A204.1 (cell line): ENCODE results near the gene WAC.
"Not testable (repeated sequence)": the region's sequence is repeated elsewhere in the genome, so short reads cannot be mapped to it uniquely, and the experiment has no call there.

Source experiments
- FAIRE-seq: peaks from 2 replicates; lab custom pipeline; 2012; peaks lifted over from hg19 to GRCh38; lab: Jason Lieb, UNC

Gene WAC

DNA sequence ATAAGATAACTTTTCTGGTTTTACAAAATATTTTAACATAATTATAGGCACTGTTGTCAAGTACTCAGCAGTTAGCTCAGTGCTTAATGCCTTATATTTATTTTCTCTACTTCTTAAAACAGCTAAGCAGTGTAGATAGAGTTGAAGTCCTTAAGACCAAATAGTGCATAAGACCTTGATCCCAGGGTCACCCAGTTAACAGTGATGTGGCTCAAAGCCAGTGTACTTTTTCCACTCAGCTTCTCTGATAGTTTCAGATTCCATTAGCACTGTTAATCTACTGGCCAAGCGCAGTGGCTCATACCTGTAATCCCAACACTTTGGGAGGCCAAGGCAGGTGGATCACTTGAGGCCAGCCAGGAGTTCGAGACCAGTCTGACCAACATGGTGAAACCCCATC lies 83.6 kb downstream of the WAC start:
- FAIRE-seq: no peak

GRCh38 chr10:28619455-28619854 lies 86.5 kb downstream of the WAC start:
- FAIRE-seq: no peak

- FAIRE-seq: no peak
Observed at GRCh38 chr10:28620251-28620650, 87.3 kb downstream of the WAC start.

GRCh38 chr10:28623483-28623882 lies 90.6 kb downstream of the WAC start:
- FAIRE-seq: no peak

DNA sequence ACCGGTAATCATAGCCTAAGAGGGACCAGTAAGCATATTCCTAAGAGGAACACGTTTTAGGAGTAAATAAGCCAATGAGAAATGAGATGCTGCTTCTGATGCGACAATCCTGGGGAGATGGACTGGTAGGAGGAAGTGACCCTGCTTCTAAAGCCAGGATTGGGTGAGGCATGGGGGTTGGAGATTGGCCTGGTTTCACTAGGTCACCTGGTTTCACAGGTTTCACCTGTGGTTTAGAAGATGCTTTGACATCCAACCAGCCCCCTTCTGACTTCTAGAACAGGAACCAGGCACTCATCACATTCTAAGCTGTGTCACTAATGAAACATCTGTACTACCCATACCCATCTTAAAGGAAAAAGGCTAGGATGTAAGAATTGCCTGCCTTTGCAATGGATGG lies 91.4 kb downstream of the WAC start:
- no peak for FAIRE-seq

DNA sequence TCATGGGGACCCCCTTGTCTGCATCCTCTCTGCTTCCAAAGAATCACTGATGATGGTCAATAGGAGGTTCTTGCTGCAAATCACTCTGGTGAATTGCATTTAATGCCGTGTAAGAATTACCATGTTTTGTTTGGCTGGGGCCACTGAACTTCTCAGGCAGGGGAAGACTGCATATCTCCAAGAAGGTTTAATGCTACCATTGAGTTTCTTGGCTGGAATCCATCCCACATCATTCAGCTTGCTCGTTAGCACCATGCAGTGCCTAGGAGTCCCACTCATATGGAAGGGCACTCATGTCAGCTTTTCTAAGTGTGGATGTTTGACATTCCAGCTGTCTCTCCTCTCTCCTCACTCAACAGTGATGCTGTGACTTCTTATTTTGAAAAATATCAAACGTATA lies 94.2 kb downstream of the WAC start:
- no peak for FAIRE-seq

- peak; percentile 69 for FAIRE-seq
Observed at GRCh38 chr10:28628184-28628893, 95.4 kb downstream of the WAC start.

GRCh38 chr10:28631896-28632583 lies 99.1 kb downstream of the WAC start:
- no peak for FAIRE-seq

DNA sequence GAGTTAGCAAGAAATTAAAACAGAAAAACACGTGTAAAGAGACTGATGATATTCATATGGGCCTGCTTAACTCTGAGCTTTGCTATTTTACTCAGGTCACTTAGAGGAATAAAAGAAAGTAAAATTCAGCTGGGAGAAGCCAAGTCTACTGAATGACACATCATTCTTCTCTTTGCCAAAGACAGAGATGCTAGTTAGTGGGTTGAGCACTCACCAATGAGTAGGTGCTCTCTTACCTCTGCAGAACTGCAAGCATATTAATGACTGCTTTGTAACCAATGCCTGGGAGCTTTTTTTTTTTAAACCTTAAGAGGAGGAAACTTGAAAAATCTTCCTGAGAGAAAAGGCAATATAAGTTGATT lies 99.6 kb downstream of the WAC start:
- FAIRE-seq: no peak

DNA sequence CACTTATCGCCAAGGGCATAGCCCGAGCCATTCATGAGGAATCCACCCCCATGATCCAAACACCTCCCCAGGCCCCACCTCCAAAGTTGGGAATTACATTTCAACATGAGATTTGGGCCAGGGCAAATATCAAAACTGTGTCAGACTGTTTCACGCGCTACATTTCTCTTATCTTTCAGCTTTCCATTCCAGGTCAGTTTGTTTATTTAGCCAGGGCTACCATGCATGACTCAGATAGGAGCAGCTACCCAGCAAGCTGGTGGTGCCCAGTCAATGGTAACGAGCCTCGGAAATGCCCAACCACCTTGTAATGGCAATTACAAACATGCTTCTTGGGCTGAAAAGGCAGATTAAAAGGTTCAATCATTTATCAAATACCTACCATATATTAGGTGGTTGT lies 100.8 kb downstream of the WAC start:
- no peak for FAIRE-seq

DNA sequence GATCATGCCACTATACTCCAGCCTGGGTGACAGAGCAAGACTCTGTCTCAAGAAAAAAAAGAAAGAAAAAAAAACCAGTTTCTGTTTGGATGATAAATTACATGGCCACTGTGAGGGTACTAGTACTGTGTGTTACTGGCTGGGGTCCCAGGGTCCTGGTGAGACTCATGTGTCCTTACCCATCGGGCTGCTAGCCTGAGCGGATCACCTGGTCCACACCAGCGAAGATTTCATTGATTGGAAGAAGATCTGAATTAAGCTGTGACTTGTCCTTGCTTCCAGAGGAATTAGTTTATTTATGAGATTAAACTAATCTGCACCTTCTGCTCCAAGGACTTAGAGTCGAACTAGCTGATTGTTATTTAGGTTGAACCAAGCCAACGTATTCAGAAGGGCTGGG lies 104.4 kb downstream of the WAC start:
- no peak for FAIRE-seq

DNA sequence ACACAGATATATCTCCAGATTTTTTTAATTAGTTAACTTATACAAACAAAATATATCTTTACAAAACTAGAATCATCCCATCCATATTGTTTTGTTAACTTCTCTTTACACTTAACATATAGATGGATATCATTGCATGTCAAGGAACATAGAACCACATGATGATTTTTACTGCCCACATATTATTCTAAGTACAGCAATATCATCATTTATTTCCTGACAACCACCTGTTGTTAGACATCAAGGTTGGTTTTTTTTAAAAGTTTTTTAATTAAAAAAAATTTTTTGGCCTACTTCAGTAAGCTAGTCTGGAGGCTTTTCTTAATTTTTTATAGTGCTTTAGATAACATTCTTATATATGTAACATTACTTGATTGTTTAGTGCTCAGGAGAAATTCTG lies 105.5 kb downstream of the WAC start:
- no peak for FAIRE-seq

DNA sequence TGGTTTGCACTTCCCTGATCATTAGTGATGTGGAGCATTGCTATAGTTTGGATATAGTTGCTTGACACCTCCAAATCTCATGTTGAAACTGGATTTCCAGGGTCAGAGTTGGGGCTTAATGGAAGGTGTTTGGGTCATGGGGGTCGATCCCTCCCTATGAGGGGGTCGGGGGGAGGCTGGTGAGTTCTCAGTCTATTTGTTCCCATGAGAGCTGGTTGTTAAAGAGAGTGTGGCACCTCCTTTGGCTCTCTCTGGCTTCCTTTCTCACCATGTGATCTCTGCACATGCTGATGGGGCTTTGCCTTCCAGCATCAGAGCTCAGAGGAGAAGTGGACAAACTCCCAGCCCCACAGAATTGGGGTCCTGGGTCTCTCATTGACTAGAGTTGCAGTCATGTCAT lies 107.6 kb downstream of the WAC start:
- no peak for FAIRE-seq

DNA sequence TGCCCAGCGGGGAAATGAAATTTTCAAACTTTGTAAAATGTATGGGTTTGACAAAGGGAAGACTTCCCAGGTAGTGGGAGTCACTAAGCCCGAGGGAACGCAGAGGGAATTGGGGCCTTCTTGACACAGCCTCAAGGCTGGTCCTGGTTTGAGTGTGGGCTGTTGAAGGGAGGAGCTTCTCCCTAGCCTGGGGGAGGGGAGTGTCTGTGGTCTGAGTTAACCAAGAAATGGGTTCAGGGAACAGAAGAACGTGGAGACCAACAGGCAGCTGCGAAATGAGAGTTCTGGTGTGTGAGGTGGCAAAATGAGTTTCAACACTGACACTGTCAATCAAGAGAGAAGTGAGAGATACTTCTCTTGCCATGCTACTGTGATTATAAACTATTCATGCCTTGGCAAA lies 111.7 kb downstream of the WAC start:
- no peak for FAIRE-seq

DNA sequence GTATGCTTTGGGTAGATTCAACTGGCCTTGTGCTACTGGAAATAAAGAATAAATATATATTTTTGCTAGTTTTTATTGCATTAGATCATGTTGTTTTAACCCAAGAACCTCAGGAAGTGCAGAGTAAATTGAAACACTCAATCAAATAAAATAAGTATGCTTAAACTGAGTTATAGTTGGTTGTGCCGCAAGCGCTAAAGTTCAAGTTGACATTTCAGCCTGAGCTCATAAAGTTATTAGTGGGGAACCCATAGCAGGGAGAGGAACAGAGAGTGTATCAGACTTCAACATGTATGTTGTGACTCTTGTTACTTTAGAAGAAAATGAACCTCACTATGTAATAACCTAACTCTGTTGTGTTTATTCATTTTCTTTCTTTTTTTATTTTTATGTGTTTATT lies 119.2 kb downstream of the WAC start:
- FAIRE-seq: no peak

DNA sequence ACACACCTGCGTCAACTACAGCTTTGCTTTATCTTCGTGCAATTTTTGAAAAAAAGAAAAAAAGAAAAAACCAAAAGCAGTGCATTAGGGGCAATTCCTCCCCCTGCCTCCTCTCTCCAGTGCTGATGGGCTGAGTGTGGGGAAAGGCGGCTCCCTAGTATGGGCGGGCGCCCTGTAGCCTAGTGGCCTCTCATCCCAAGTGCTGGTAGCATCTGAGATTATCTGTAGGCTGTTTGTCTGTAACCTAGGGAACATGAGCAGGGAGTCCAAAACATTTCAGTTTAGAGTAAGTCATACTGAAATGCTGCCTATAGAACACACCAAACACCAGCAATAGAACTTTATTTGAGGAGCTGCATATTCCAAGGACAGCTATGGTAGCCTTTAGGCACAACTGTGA lies 119.8 kb downstream of the WAC start:
- FAIRE-seq: no peak

DNA sequence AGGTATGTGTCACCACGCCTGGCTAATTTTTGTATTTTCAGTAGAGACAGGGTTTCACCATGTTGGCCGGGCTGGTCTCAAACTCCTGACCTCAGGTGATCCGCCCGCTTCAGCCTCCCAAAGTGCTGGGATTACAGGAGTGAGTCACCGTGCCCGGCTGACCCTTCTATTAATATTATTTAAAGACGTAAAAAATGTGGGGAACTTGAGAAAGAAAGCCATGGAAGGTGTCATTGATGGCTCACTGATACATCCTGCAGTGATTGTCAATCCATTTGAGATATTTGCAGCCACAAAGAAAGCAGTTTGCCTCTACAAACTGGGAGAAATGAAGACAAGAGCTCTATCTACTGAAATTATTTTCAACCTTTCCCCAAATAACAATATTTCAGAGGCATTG lies 125.9 kb downstream of the WAC start:
- FAIRE-seq: not testable (repeated sequence)

- FAIRE-seq: no peak
Observed at GRCh38 chr10:28661035-28661434, 128.1 kb downstream of the WAC start.

GRCh38 chr10:28663576-28664368 lies 130.9 kb downstream of the WAC start:
- peak; percentile 89 for FAIRE-seq

DNA sequence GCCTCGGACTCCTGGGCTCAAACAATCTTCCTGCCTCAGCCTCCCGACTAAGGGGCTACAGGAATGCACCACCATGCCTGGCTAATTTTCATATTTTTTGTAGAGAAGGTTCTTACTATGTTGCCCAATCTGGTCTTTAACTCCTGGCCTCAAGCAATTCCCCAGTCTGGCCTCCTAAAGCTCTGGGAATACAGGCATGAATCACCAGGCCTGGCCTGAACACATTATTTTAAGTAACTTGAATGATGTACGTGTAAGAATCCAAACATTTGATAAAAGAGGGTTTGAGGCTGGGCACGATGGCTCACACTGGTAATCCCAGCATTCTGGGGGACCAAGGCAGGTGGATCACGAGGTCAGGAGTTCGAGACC lies 131.4 kb downstream of the WAC start:
- no peak for FAIRE-seq

- no peak for FAIRE-seq
Observed at GRCh38 chr10:28666751-28667467, 134.0 kb downstream of the WAC start.

DNA sequence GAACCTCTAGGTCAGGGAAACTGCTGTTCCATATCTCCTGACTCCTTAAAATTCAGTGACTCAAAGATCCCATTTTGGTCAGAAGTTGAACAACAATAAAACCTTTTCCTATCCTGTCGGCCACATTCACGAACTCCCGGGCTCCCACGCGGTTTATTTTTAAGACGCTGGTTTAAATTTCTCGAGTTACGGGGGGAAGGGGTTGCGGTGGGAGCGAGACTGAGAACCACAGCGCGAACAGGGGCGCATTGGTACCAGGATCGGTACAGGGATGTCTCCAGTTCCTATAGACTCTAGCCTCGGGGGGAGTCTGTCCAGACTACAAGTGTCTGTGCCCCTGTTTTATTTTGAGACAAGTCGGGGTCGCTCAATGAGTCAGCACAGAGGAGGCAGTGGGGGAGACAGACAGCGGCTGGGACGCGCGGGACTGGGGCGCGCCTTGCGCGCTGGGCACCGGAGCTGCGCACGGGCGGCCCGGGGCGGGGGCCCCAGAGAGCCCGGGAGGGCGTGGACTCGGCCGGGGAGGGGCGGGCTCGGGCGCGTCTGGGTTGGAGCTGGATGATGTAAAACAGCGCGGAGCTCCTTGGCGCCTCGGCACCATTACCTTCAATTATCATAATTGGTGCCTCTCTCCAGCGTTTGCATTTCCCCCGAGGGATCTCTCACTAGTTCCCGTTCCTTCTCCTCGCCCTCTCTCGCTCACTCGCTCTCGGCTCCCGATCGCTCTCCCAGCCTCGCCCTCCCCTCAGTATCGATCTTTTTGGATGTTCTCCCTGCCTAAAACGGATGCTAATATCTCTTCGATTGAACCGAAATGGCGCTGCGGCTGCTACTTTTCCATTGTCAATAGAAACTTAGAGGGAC lies 135.7 kb downstream of the WAC start:
- no peak for FAIRE-seq
